Measurements from ENCODE around the gene FIBP.

FIBP gene

DNA sequence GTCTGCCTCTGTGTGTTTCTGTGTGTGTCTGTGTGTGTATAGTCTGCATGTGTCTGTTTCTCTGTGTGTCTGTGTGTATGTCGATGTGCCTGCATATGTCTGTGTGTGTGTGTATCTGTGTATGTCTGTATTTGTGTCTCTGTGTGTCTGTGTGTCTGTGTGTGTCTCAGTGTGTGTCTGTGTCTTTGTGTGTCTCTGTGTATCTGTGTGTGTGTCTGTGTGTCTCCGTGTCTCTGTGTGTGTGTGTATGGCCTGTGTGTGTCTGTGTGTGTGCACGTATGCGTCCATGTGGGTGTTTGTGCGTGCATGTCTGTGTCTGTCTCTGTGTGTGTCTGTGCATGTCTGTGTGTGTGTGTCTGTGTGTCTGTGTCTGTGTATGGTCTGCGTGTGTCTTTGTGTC is 54.1 kb downstream of the FIBP start:
- no peak for DNase-seq (ENCODE audit: low read depth)
- H3K4me3 ChIP-seq (ENCODE audit: low read depth, low read length) = peak overlapping the region; percentile 59
- no peak for TF ChIP-seq CTCF (IDR thresholded peaks at IDR 0.05; ENCODE audit: insufficient read depth, low read depth, low read length, missing control alignments)

Data from GM12865 (cell line).